Ovary (tissue), 9 donors: ENCODE results near the gene C4orf50. TPM values are rescaled to one million over a fixed set of nuclear protein-coding genes. Genes with fewer than 3 reads are reported as not detected.

Experiments used
- DNase-seq, 5 donors: peaks; one replicate each; pipeline ENCODE4 v3.0.0-alpha.2; 2019 to 2020
- H3K27ac ChIP-seq, 2 donors: fragments of 200-600 bp; one replicate each; pipeline versions ENCODE4 v1.5.1 to v1.8.0; 2019 to 2022
- H3K27me3 ChIP-seq: fragments of 200-600 bp; one replicate; pipeline ENCODE4 v1.8.0; 2022
- H3K36me3 ChIP-seq: fragments of 200-600 bp; sonication (generic); one replicate; pipeline ENCODE4 v1.5.1; 2019
- H3K4me1 ChIP-seq: one replicate; pipeline ENCODE4 v1.8.1; 2013; ENCODE audit warnings: mild to moderate bottlenecking, moderate library complexity; ENCODE audit not compliant: insufficient read depth
- H3K4me3 ChIP-seq: fragments of 200-600 bp; sonication (generic); one replicate; pipeline ENCODE4 v1.5.1; 2017
- H3K9me3 ChIP-seq, 2 donors: fragments of 200-600 bp in 1 of 2; sonication (generic) in 1 of 2; one replicate each; pipeline versions ENCODE4 v1.5.1 to v1.8.1; 2013 to 2019; ENCODE audit warnings: mild to moderate bottlenecking in 1 of 2, moderate library complexity in 1 of 2
- EP300 ChIP-seq: sonication (generic); formaldehyde crosslinking; IDR thresholded peaks from one replicate; pipeline ENCODE4 v1.6.1; 2017; ENCODE audit warnings: antibody characterized with exemption
- POLR2A ChIP-seq: fragments of 450-650 bp; IDR thresholded peaks from one replicate; pipeline ENCODE4 v1.6.1; 2017; ENCODE audit warnings: antibody characterized with exemption, mild to moderate bottlenecking, moderate library complexity
- WGBS, 3 donors: extraction: QIAGEN DNeasy Blood & Tissue Kit in 1 of 3; methylation state at CpG; one replicate each; pipeline versions ENCODE4 v1.1.5 to v1.1.7; 2013 to 2017; 5-methylcytosine and 5-hydroxymethylcytosine counted together
- intact Hi-C, 4 donors: fragments of 100-400 bp; cut with DNase I; formaldehyde crosslinking; loops; one replicate each; pipeline versions ENCODE4 v1.11.0 to v1.15.1; 2022 to 2023
- polyA plus RNA-seq, 2 donors: library from polyadenylated mRNA; stranded (reverse); fragments of 200-250 nt in 1 of 2; fragments of 350-450 nt in 1 of 2; fragmentation: Illumina TruSeq in 1 of 2; extraction: RNeasy Lipid Tissue Mini Kit (QIAGEN cat#74804) in 1 of 2; gene quantifications; one replicate each; pipeline ENCODE4 v1.2.3, GENCODE V29; 2013 to 2014
- total RNA-seq, 7 donors: library from RNA; depleted of rRNA in 2 of 7; stranded (reverse); fragments of >200 nt in 2 of 7; fragmentation: NEBNext Ultra II Directional in 3 of 7; extraction: Animal tissue kit (Norgen Biotek cat#: 25700) in 3 of 7; gene quantifications; one replicate each; pipeline versions ENCODE4 v1.1.0 to v1.2.4, GENCODE V29; 2016 to 2023
- TF ChIP-seq, protein P1 (sequence below), 3 donors: fragments of 450-650 bp in 2 of 3; fragments of 200-600 bp in 1 of 3; IDR thresholded peaks; one replicate each; pipeline versions ENCODE4 v1.5.1 to v1.8.0; 2016 to 2022; ENCODE audit warnings: antibody characterized with exemption in 3 of 3, mild to moderate bottlenecking in 1 of 3
- donor health status: DM: no; HTN: no; CAD: no; lungs with moderate emphysema.
- donor health status: DM: no; HTN: no; CAD: no.
- donor health status: Bipolar disorder and iron deficiency.
- donor health status: DM: yes; HTN: yes; CAD: no.
- donor health status: DM: no; HTN: no; CAD: no.
- donor health status: DM: yes; HTN: yes; CAD: no.

C4orf50 gene
- total and polyA plus RNA-seq, 9 donors: 0.04 to 0.35 (median 0.12) TPM

DNA sequence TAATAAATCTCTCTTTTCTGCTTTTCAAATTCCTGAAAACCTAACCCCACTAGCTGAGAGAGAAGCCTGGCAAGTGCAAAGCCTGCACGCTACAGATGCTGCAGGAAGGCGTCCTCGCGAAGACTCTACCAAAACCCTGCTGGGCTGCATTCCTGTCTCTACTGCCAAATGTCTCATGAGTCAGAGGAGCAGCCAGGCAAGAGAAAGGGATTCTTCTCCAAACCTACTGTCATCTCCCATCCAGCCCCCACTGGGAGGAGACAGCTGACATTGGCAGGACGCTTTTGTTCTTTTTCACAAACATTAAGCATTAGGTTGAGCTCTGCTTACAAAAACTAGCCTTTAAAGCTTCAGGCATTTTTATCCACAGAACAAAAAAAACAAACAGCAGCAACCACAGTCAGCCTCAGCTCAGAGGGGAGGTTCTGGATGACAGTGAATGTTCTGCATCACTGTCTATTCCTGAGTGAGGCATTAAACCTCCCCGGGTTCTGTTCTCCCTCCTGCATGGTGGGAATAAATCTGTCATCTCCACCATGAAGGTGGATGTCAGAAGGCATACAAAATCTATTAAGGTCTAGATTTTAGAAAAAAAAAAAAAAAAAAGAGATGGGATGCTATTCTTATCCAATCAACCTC lies 143.3 kb downstream of the C4orf50 start:
- Histone ChIP-seq H3K4me3 (no peak overlapping the region), H3K9me3 (no peaks in the 10 kb centered on the region), H3K36me3 (no peaks in the 10 kb centered on the region), H3K27ac (no peak overlapping the region), H3K27me3 (no peaks in the 10 kb centered on the region), H3K4me1 (peaks cover 2% of the 10 kb centered on the region)
- intact Hi-C loops: no loop called here
- 14 to 16% (median 16%) methylated on average over 6 of the region's 6 CpGs for WGBS, 3 donors
- no peak for DNase-seq
- TF ChIP-seq POLR2A (no peak), EP300 (no peak)
- TF ChIP-seq, protein P1, sequence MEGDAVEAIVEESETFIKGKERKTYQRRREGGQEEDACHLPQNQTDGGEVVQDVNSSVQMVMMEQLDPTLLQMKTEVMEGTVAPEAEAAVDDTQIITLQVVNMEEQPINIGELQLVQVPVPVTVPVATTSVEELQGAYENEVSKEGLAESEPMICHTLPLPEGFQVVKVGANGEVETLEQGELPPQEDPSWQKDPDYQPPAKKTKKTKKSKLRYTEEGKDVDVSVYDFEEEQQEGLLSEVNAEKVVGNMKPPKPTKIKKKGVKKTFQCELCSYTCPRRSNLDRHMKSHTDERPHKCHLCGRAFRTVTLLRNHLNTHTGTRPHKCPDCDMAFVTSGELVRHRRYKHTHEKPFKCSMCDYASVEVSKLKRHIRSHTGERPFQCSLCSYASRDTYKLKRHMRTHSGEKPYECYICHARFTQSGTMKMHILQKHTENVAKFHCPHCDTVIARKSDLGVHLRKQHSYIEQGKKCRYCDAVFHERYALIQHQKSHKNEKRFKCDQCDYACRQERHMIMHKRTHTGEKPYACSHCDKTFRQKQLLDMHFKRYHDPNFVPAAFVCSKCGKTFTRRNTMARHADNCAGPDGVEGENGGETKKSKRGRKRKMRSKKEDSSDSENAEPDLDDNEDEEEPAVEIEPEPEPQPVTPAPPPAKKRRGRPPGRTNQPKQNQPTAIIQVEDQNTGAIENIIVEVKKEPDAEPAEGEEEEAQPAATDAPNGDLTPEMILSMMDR (IDR thresholded peaks at IDR 0.05): no peak

DNA sequence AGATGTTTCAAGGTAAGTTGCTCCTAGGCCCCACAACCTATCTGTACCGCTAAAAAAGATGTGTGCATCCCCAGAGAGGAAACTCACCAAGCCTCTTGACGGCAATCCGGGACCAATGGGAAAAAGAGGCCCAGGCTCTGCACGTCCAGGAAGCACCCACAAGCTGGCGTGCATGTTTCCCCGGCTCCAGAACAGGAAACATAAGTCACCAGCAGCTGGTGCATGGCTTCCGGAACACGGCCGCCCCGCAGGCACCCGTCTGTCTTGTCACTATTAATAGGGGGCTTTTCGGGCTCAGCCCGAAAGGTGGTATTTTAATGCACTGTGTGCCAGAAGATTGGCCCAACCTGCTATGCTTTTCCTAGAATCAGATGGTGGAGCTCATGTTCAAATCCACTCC lies 147.5 kb downstream of the C4orf50 start:
- intact Hi-C loops: no loop called here
- H3K4me1 ChIP-seq: peaks cover 2% of the 10 kb centered on the region
- 85 to 89% (median 86%) methylated on average over 13 of the region's 13 CpGs for WGBS, 3 donors
- DNase-seq: no peak
- H3K36me3 ChIP-seq: no peaks in the 10 kb centered on the region
- TF ChIP-seq EP300 (no peak), POLR2A (no peak)
- TF ChIP-seq, protein P1 (IDR thresholded peaks at IDR 0.05): no peak
- no peak overlapping the region for H3K4me3 ChIP-seq
- no peaks in the 10 kb centered on the region for H3K27me3 ChIP-seq
- no peaks in the 10 kb centered on the region for H3K9me3 ChIP-seq
- H3K27ac ChIP-seq: no peak overlapping the region

DNA sequence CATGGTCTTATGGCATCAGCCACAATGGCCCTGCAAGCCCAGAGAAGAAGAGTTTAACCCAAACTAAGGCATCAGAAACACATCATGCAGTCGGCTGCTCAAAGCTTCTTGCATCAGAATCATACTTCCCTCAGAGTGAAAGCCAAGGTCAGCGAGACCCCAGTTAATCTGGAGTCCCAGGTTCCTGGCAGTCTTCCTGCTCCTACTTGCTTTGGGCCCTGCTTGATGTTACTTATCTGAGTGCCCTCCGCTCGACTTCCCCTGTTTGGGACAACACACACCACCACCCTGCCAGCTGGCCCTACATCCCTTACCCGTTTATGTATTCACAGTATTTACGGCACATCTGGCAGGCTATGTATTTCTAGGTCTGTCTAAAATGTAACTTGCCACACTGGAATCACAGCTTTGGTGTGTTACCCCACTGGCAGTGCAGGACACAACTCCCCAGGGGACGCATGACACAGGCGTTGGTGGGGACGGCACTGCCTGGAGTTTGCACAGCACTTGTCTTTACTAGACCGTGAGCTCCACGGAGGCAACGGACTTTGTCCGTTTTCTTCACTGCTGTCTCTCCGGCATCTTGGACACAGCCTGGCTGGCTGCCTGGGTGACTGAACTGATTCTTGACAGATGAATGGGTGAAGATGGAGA lies 148.1 kb downstream of the C4orf50 start:
- TF ChIP-seq EP300 (no peak), POLR2A (no peak)
- TF ChIP-seq, protein P1 (IDR thresholded peaks at IDR 0.05): no peak
- WGBS, 3 donors: 24 to 42% (median 26%) methylated on average over 14 of the region's 14 CpGs

DNA sequence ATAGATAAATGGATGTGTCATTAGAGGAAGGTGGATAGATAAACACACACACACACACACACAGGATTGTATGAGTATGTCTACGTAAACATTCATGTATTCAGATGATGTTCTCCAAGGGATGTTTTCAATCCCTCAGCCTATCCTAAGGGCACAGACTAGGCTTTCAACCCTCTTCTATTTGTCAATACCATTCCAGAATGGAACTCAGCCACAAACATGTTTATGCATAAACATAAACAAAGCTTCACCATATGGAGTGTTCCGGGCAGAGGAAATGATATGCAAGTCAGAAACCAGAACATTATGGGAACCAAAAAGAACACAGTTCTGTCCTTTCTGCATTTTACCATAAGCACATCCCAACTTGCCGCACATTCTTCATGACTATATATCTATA lies 150.4 kb downstream of the C4orf50 start:
- TF ChIP-seq EP300 (no peak), POLR2A (no peak)
- TF ChIP-seq, protein P1 (IDR thresholded peaks at IDR 0.05): no peak
- no peaks in the 10 kb centered on the region for H3K27me3 ChIP-seq
- intact Hi-C loops: no loop called here
- no peak overlapping the region for H3K4me3 ChIP-seq
- peaks cover 2% of the 10 kb centered on the region for H3K4me1 ChIP-seq
- no peak overlapping the region for H3K27ac ChIP-seq
- DNase-seq: no peak
- H3K9me3 ChIP-seq: no peaks in the 10 kb centered on the region
- WGBS, 3 donors: 92 to 97% (median 92%) methylated on average over 3 of the region's 3 CpGs
- no peaks in the 10 kb centered on the region for H3K36me3 ChIP-seq

More for the DNA sequence above, 148.1 kb downstream of the C4orf50 start:
- H3K27ac ChIP-seq: no peak overlapping the region
- H3K36me3 ChIP-seq: no peaks in the 10 kb centered on the region
- H3K4me1 ChIP-seq: peaks cover 2% of the 10 kb centered on the region
- no peak overlapping the region for H3K4me3 ChIP-seq
- no peak for DNase-seq
- no peaks in the 10 kb centered on the region for H3K9me3 ChIP-seq
- intact Hi-C loops: no loop called here
- H3K27me3 ChIP-seq: no peaks in the 10 kb centered on the region
